Suppressor macrophage (primary cell): Measurements from ENCODE around the gene SLC28A2.
"Not testable (repeated sequence)": the region's sequence is repeated elsewhere in the genome, so short reads cannot be mapped to it uniquely, and the experiment has no call there.

Experiments used
- DNase-seq, 4 experiments: peaks; one replicate each; pipeline ENCODE4 v3.0.0-alpha.2; 2020 to 2022
- total RNA-seq, 17 experiments: gene quantifications; one replicate each; lab custom pipeline; 2026; ENCODE audit warnings: mixed read lengths in 6 of 17, inconsistent platforms in 3 of 17; lab: John Stamatoyannopoulos, UW

Gene SLC28A2, protein sequence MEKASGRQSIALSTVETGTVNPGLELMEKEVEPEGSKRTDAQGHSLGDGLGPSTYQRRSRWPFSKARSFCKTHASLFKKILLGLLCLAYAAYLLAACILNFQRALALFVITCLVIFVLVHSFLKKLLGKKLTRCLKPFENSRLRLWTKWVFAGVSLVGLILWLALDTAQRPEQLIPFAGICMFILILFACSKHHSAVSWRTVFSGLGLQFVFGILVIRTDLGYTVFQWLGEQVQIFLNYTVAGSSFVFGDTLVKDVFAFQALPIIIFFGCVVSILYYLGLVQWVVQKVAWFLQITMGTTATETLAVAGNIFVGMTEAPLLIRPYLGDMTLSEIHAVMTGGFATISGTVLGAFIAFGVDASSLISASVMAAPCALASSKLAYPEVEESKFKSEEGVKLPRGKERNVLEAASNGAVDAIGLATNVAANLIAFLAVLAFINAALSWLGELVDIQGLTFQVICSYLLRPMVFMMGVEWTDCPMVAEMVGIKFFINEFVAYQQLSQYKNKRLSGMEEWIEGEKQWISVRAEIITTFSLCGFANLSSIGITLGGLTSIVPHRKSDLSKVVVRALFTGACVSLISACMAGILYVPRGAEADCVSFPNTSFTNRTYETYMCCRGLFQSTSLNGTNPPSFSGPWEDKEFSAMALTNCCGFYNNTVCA
- 0 to 3.3 (median 0) reads per million in 17 experiments for total RNA-seq

- no peak for DNase-seq
Measured at GRCh38 chr15:45251888-45252287, at the start of gene SLC28A2. Gene SLC28A2, plus strand, starts transcription at chr15:45252234. Its CDS starts 982 bp downstream, at chr15:45253216.

- peak; percentile 64 to 80 (median 67) for DNase-seq
Measured at GRCh38 chr15:45203182-45203581, 48.9 kb upstream of the SLC28A2 start.

DNA sequence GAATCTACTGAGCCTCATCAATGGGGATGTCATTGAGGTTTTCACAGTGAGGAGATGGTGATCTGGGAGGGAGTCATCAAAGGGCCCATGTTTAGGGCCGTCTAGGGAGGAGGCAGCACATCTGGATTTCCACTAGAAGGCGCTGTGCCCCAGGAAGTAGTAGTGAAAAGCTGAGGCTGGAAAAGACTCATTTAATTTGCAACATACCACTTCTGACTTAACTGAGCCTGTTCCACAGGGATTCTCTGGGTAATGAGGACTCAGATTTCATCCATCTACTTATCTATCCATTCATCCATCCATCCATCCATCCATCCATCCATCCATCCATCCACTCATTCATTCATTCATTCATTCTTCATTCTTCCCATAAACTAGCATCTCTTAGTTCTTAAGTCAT lies 46.8 kb upstream of the SLC28A2 start:
- DNase-seq: peak; percentile 69 to 83 (median 77)

DNA sequence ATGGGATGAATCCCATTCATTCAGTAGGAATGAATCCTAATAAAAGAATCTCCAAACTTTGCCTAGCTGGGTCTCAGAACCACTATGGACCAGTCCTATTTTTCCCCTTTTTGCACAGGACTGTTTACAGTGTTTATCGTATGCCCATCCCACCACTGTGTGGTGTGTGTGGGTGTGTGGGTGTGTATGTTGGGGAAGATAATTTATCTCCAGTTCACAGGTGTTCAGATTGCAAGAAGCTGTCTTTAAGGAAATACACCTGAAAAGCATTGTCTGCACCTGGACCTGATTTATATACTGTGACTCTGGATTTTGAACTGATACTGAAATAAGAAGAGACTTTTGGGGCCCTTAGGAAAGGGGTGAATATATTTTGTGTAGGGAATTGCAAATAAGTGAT lies 39.5 kb upstream of the SLC28A2 start:
- no peak for DNase-seq

- no peak for DNase-seq
Measured at GRCh38 chr15:45221053-45221599, 30.9 kb upstream of the SLC28A2 start.

DNA sequence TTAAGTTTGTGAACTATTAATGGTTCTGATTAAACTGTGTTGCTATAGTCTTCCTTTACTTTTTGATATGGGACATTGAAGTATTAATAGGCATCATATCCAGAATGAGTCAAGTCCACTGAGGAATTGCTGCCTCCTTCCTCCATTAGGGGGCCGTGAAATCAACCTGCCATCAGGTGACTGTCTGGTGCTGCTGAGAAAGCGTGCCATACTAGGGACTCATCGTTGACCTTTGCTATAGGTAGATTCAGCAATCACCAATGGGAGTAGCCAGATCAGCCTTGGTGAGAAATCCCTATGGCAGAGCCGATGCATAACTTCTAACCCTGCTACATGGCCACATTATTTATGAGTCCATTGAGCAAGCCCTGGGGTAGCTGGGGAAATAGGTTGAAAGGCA lies 30.1 kb upstream of the SLC28A2 start:
- no peak for DNase-seq

- no peak for DNase-seq
Measured at GRCh38 chr15:45224621-45225217, 27.3 kb upstream of the SLC28A2 start.

GRCh38 chr15:45225506-45226273 lies 26.3 kb upstream of the SLC28A2 start:
- no peak for DNase-seq

- no peak for DNase-seq
Measured at GRCh38 chr15:45228931-45229330, 23.1 kb upstream of the SLC28A2 start.

DNA sequence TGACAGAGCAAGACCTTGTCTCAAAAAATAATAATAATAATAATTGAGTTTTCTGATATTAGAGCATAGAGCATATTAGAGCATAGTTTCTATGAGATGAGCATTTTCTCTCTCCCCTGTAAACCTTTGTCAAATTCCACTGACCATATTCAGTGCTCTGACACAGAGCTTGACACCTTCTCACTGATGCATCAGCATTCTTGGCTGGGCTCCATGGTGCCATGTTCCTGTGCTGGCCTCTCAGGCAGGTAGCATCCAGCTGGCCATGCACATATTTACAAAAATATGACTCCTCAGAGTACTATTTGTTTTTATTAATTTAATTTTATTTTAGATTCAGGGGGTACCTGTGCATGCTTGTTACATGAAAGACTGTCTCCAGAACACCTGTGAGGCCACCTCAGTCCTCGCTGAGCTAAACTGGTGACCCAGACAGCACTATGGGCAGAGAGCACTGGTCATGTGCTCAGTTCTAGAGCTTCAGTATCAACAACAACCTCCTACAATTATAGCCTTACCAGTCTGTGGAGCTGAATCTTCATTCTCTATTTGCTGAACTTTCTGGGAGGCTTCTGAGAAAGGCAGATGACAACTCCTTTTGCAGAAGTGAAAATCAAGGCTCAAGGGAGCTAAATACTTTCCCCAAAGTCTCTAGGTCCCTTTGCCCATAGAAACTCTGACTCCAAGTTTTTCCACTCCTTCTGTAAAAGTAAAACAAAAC lies 21.6 kb upstream of the SLC28A2 start:
- peak in 1 of 4 experiments; percentile 3 for DNase-seq

- no peak for DNase-seq
Measured at GRCh38 chr15:45231132-45231531, 20.9 kb upstream of the SLC28A2 start.

GRCh38 chr15:45231864-45232562 lies 20.0 kb upstream of the SLC28A2 start:
- DNase-seq: no peak

DNA sequence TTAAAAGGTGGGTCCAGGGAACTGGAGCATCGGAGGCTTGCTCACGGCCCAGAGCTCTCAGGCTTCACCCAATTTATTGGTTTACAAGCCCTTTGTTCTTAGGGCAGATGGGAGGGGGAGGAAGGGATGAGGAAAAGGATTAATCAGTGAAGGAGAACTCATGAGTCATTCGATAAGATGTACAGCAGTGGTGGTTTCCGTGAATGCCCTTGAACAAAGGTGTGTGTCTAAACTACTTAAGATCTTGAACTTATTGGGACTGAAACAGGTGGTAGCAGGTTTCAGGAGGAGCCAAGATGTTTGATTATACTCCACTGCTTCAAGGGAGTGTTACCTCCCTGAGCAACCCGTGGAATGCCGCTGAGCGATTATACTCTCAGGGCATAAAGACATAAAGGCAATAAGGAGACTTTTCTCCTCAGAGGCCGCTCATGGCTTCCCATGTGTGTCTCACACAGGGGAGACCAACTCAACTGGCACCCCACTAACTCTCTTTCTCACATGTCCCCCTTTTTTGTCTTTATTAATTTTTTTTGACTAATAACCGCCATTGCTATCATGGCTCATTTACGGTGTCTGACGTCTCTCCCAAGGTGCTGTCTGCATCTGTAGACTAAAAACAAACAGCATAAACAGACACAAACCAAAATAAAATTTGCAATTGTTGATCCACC lies 17.3 kb upstream of the SLC28A2 start:
- DNase-seq: no peak

GRCh38 chr15:45236806-45237205 lies 15.2 kb upstream of the SLC28A2 start:
- DNase-seq: not testable (repeated sequence)

- DNase-seq: peak in 2 of 4 experiments; percentile 6 to 11
Measured at GRCh38 chr15:45242289-45242688, 9.7 kb upstream of the SLC28A2 start.

- no peak for DNase-seq
Measured at GRCh38 chr15:45249125-45249780, 2.8 kb upstream of the SLC28A2 start.

- no peak for DNase-seq
Measured at GRCh38 chr15:45253330-45253729, 1.3 kb downstream of the SLC28A2 start.

GRCh38 chr15:45254405-45254804 lies 2.4 kb downstream of the SLC28A2 start:
- no peak for DNase-seq

DNA sequence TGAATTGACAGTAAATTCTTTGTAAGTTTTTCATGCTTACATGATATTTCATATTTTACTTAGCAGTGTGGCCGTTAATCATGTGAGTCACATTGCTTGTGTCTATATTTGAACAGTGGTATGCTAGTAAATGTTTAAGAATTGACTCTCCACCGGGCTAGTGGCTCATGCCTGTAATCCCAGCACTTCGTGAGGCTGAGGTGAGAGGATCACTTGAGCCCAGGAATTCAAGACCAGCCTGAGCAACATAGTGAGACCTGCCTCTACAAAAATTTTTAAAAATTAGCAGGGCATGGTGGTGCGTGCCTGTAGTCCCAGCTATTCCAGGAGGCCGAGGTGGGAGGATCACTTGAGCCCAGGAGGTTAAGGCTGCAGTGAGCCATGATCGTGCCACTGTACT lies 2.8 kb downstream of the SLC28A2 start:
- DNase-seq: not testable (repeated sequence)

DNA sequence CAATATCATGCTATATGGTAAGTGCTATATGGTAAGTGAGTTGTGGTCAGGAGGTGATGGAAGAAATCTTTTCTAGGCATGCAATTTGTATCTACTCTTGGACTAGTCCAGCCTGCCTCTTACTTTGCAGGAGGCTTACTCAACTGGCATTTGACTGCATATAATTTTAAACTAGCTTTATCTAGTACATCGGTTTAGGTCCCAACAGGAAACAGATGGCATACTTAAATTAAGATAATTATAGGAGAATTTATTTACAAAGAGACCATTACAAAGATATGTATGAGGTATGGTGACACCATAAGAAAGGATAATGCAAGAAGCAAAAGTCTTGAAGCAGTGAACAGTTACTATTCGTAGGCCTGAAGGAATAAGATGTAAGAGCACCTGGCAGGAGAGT lies 7.8 kb downstream of the SLC28A2 start:
- no peak for DNase-seq
